Osteocyte (in vitro differentiated cells): ENCODE results near the gene SRD5A1. TPM values are rescaled to one million over a fixed set of nuclear protein-coding genes. Genes with fewer than 3 reads are reported as not detected.
A peak's percentile ranks its signal among the peaks of the same experiment; 100 is the strongest.

Experiments used
- DNase-seq: peaks from one replicate; pipeline ENCODE4 v3.0.0; 2021; ENCODE audit warnings: mixed read lengths; ENCODE audit not compliant: unreplicated experiment; ENCODE audit errors: extremely low spot score
- H3K27ac Mint-ChIP-seq: one replicate; pipeline ENCODE4 v1.8.0; 2021; ENCODE audit warnings: mild to moderate bottlenecking, mixed read lengths; ENCODE audit not compliant: unreplicated experiment
- H3K27me3 Mint-ChIP-seq: one replicate; pipeline ENCODE4 v1.8.0; 2021; ENCODE audit warnings: mixed read lengths; ENCODE audit not compliant: unreplicated experiment
- H3K36me3 Mint-ChIP-seq: one replicate; pipeline ENCODE4 v1.8.0; 2021; ENCODE audit warnings: mixed read lengths; ENCODE audit not compliant: unreplicated experiment
- H3K4me1 Mint-ChIP-seq: one replicate; pipeline ENCODE4 v1.8.0; 2021; ENCODE audit warnings: mixed read lengths; ENCODE audit not compliant: unreplicated experiment
- H3K4me3 Mint-ChIP-seq: one replicate; pipeline ENCODE4 v1.8.0; 2021; ENCODE audit warnings: mild to moderate bottlenecking, moderate library complexity, mixed read lengths; ENCODE audit not compliant: unreplicated experiment
- H3K9me3 Mint-ChIP-seq: one replicate; pipeline ENCODE4 v1.8.0; 2021; ENCODE audit warnings: mixed read lengths; ENCODE audit not compliant: unreplicated experiment
- total RNA-seq: library from RNA; stranded (reverse); gene quantifications from 2 replicates; pipeline ENCODE4 v1.2.1, GENCODE V29; 2021
- TF ChIP-seq, protein P1 (sequence below): fragments of 200-600 bp; sonication (generic); IDR thresholded peaks from 2 replicates; pipeline ENCODE4 v1.5.0; 2021; ENCODE audit warnings: antibody characterized with exemption, mild to moderate bottlenecking, moderate library complexity

The SRD5A1 gene
- total RNA-seq, 1 donor from 2014 or later = 25.0 TPM

GRCh38 chr5:6717247-6717646 is 84.0 kb downstream of the SRD5A1 start:
- DNase-seq = no peak
- TF ChIP-seq, protein P1, sequence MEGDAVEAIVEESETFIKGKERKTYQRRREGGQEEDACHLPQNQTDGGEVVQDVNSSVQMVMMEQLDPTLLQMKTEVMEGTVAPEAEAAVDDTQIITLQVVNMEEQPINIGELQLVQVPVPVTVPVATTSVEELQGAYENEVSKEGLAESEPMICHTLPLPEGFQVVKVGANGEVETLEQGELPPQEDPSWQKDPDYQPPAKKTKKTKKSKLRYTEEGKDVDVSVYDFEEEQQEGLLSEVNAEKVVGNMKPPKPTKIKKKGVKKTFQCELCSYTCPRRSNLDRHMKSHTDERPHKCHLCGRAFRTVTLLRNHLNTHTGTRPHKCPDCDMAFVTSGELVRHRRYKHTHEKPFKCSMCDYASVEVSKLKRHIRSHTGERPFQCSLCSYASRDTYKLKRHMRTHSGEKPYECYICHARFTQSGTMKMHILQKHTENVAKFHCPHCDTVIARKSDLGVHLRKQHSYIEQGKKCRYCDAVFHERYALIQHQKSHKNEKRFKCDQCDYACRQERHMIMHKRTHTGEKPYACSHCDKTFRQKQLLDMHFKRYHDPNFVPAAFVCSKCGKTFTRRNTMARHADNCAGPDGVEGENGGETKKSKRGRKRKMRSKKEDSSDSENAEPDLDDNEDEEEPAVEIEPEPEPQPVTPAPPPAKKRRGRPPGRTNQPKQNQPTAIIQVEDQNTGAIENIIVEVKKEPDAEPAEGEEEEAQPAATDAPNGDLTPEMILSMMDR = no peak
- H3K4me3 Mint-ChIP-seq = no peak overlapping the region
- no peaks in the 10 kb centered on the region for H3K27me3 Mint-ChIP-seq
- H3K9me3 Mint-ChIP-seq = no peaks in the 10 kb centered on the region
- H3K4me1 Mint-ChIP-seq = peaks cover 63% of the 10 kb centered on the region
- no peak overlapping the region for H3K27ac Mint-ChIP-seq
- no peaks in the 10 kb centered on the region for H3K36me3 Mint-ChIP-seq

DNA sequence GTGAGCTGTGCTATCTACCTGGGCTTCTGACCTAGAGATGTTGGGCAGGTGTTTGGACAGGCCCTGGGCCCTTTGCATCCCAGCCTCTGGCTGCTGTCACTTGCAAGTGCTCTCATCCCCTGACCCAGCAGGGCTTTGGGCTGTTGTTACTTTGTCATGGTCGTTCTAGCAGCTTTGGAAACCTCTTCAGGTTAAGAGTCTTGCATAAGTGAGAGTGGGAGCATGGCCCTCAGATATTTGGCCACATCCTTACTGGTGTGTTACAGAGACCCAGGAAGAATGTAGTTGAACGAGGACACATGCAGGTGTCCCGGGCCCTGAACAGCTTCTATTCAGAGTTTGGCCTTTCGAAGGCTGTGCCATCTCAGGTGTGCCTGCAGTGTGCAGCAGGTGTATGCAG is 84.4 kb downstream of the SRD5A1 start:
- TF ChIP-seq, protein P1 = no peak
- no peak overlapping the region for H3K4me3 Mint-ChIP-seq
- DNase-seq = peak; percentile 69
- H3K27me3 Mint-ChIP-seq = no peaks in the 10 kb centered on the region
- peaks cover 67% of the 10 kb centered on the region for H3K4me1 Mint-ChIP-seq
- H3K27ac Mint-ChIP-seq = no peak overlapping the region
- no peaks in the 10 kb centered on the region for H3K9me3 Mint-ChIP-seq
- H3K36me3 Mint-ChIP-seq = no peaks in the 10 kb centered on the region

- H3K4me1 Mint-ChIP-seq = peaks cover 71% of the 10 kb centered on the region
- H3K4me3 Mint-ChIP-seq = no peak overlapping the region
- no peaks in the 10 kb centered on the region for H3K9me3 Mint-ChIP-seq
- DNase-seq = peak; percentile 70
- no peak overlapping the region for H3K27ac Mint-ChIP-seq
- H3K36me3 Mint-ChIP-seq = no peaks in the 10 kb centered on the region
- H3K27me3 Mint-ChIP-seq = no peaks in the 10 kb centered on the region
- TF ChIP-seq, protein P1 = no peak
Observed at GRCh38 chr5:6718161-6718681, 85.0 kb downstream of the SRD5A1 start.

GRCh38 chr5:6718718-6719117 is 85.5 kb downstream of the SRD5A1 start:
- Mint-ChIP-seq H3K4me1 (peaks cover 76% of the 10 kb centered on the region), H3K4me3 (no peak overlapping the region), H3K27me3 (no peaks in the 10 kb centered on the region), H3K9me3 (no peaks in the 10 kb centered on the region), H3K27ac (no peak overlapping the region), H3K36me3 (no peaks in the 10 kb centered on the region)
- TF ChIP-seq, protein P1 = no peak
- peak; percentile 48 for DNase-seq

DNA sequence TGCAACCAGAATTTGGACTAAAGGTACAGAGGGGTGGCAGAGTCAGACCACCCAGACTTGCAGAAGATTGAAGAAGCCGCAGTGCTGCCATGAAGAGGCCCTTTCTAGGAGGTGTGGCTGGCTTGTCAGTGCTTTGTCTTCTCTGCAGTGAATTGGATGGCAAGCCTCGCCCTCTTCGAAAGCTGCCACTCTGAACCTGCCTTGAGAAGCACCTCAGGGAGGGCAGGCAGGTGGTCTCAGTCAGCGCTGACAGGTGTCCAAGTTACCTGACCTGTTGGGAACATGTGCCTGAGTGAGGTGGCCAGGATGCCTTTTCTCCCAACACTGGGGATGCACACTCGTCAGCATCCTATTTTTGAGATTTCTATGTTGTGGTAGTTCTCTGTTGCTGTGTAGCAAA is 86.2 kb downstream of the SRD5A1 start:
- Mint-ChIP-seq H3K27me3 (no peaks in the 10 kb centered on the region), H3K9me3 (no peaks in the 10 kb centered on the region), H3K4me1 (peaks cover 83% of the 10 kb centered on the region), H3K4me3 (no peak overlapping the region), H3K36me3 (no peaks in the 10 kb centered on the region), H3K27ac (no peak overlapping the region)
- TF ChIP-seq, protein P1 = no peak
- DNase-seq = peak; percentile 34
